Thoracic aorta (tissue), 2 donors: ENCODE data around the gene OGFOD1. TPM values are rescaled to one million over a fixed set of nuclear protein-coding genes. Genes with fewer than 3 reads are reported as not detected.

ENCODE experiments used
- ATAC-seq: fragments of 150-250 bp; one replicate; pipeline ENCODE4 v1.8.0; 2017; ENCODE audit warnings: low read depth; ENCODE audit not compliant: insufficient number of reproducible peaks, low FRiP score
- DNase-seq: peaks from one replicate; pipeline ENCODE4 v3.0.0-alpha.2; 2020; ENCODE audit warnings: low spot score
- H3K27ac ChIP-seq, 2 donors: fragments of 200-600 bp; sonication (generic); 1 replicate in 1 of 2; 2 replicates in 1 of 2; pipeline ENCODE4 v1.5.1; 2016; ENCODE audit warnings: mild to moderate bottlenecking in 2 of 2, moderate library complexity in 2 of 2
- H3K27me3 ChIP-seq: fragments of 200-600 bp; sonication (generic); replicated peaks from 2 replicates; pipeline ENCODE4 v1.6.0; 2016; ENCODE audit warnings: mild to moderate bottlenecking; ENCODE audit not compliant: insufficient read depth
- H3K36me3 ChIP-seq: fragments of 200-600 bp; sonication (generic); one replicate; pipeline ENCODE4 v1.5.1; 2016
- H3K4me1 ChIP-seq, 2 donors: fragments of 200-600 bp; sonication (generic); 1 replicate in 1 of 2; 2 replicates in 1 of 2; pipeline versions ENCODE4 v1.5.1 to v1.6.0; 2016; ENCODE audit warnings: low read depth in 2 of 2, mild to moderate bottlenecking in 1 of 2; ENCODE audit not compliant: control insufficient read depth in 1 of 2
- H3K4me3 ChIP-seq: fragments of 200-600 bp; sonication (generic); 2 replicates; pipeline ENCODE4 v1.5.1; 2016; ENCODE audit warnings: mild to moderate bottlenecking
- H3K9me3 ChIP-seq: fragments of 200-600 bp; sonication (generic); 2 replicates; pipeline ENCODE4 v1.5.1; 2016
- CTCF ChIP-seq: fragments of 200-600 bp; sonication (generic); IDR thresholded peaks from one replicate; pipeline ENCODE4 v1.5.1; 2019; ENCODE audit warnings: antibody characterized with exemption
- total RNA-seq, 2 donors: library from RNA; depleted of rRNA; stranded (reverse); fragments of >200 nt; gene quantifications; one replicate each; pipeline versions ENCODE4 v1.1.0 to v1.2.3, GENCODE V29; 2016

OGFOD1 gene
- total RNA-seq, 2 donors from 2014 or later: 43.3 to 71.7 TPM

- peaks cover 46% of the 10 kb centered on the region for H3K36me3 ChIP-seq
Observed at GRCh38 chr16:56479469-56479868, 28.1 kb downstream of the OGFOD1 start.

GRCh38 chr16:56480776-56481467 is 29.6 kb downstream of the OGFOD1 start:
- no peak overlapping the region for H3K27ac ChIP-seq
- DNase-seq: no peak
- no peak for TF ChIP-seq CTCF
- H3K27me3 ChIP-seq: no peaks in the 10 kb centered on the region
- peaks cover 0 to 3% of the 10 kb centered on the region in 2 donors for H3K4me1 ChIP-seq
- H3K4me3 ChIP-seq: no peak overlapping the region
- no peaks in the 10 kb centered on the region for H3K9me3 ChIP-seq
- H3K36me3 ChIP-seq: peaks cover 42% of the 10 kb centered on the region
- no peak for ATAC-seq

More at GRCh38 chr16:56479469-56479868, 28.1 kb downstream of the OGFOD1 start:
- peaks cover 0 to 3% of the 10 kb centered on the region in 2 donors for H3K4me1 ChIP-seq
- ATAC-seq (no peak), DNase-seq (no peak)
- H3K27ac ChIP-seq: no peak overlapping the region
- H3K27me3 ChIP-seq: no peaks in the 10 kb centered on the region
- TF ChIP-seq CTCF: no peak
- H3K9me3 ChIP-seq: no peaks in the 10 kb centered on the region
- H3K4me3 ChIP-seq: no peak overlapping the region

- H3K9me3 ChIP-seq: no peaks in the 10 kb centered on the region
- H3K4me3 ChIP-seq: no peak overlapping the region
- peaks cover 0 to 3% of the 10 kb centered on the region in 2 donors for H3K4me1 ChIP-seq
- DNase-seq: no peak
- no peaks in the 10 kb centered on the region for H3K27me3 ChIP-seq
- H3K27ac ChIP-seq: no peak overlapping the region
- no peak for ATAC-seq
- H3K36me3 ChIP-seq: peaks cover 38% of the 10 kb centered on the region
- TF ChIP-seq CTCF: no peak
Observed at GRCh38 chr16:56481468-56482122, 30.2 kb downstream of the OGFOD1 start.

- Histone ChIP-seq H3K36me3 (peaks cover 35% of the 10 kb centered on the region), H3K9me3 (no peaks in the 10 kb centered on the region), H3K27ac (no peak overlapping the region), H3K4me3 (no peak overlapping the region), H3K27me3 (no peaks in the 10 kb centered on the region), H3K4me1 (no peaks in the 10 kb centered on the region)
- ATAC-seq (no peak), DNase-seq (no peak)
- no peak for TF ChIP-seq CTCF
Observed at GRCh38 chr16:56482683-56483236, 31.4 kb downstream of the OGFOD1 start.

- DNase-seq: no peak
- Histone ChIP-seq H3K4me3 (no peak overlapping the region), H3K36me3 (peaks cover 35% of the 10 kb centered on the region), H3K27ac (no peak overlapping the region), H3K4me1 (no peaks in the 10 kb centered on the region), H3K27me3 (no peaks in the 10 kb centered on the region), H3K9me3 (no peaks in the 10 kb centered on the region)
- ATAC-seq: no peak
- TF ChIP-seq CTCF: no peak
Observed at GRCh38 chr16:56483394-56483793, 32.0 kb downstream of the OGFOD1 start.
